H9 (cell line): Measurements from ENCODE around the gene ZBTB16. TPM values are rescaled to one million over a fixed set of nuclear protein-coding genes. Genes with fewer than 3 reads are reported as not detected.

Experiments used
- DNase-seq: peaks from one replicate; pipeline ENCODE4 v3.0.0-alpha.2; 2017
- H2AFZ ChIP-seq: one replicate; pipeline ENCODE4 v1.6.1; 2013; ENCODE audit warnings: mild to moderate bottlenecking, low read length, control low read depth, moderate library complexity
- H2AK5ac ChIP-seq: 2 replicates; pipeline ENCODE4 v1.6.1; 2013; ENCODE audit warnings: low read length, control low read depth, mixed read lengths; ENCODE audit not compliant: insufficient read length
- H2BK120ac ChIP-seq: one replicate; pipeline ENCODE4 v1.6.1; 2013; ENCODE audit warnings: low read depth, mild to moderate bottlenecking, low read length, control low read depth, inconsistent platforms; ENCODE audit not compliant: poor library complexity, severe bottlenecking
- H2BK12ac ChIP-seq: 2 replicates; pipeline ENCODE4 v1.6.1; 2013; ENCODE audit warnings: low read length, control low read depth, mixed read lengths, low read depth; ENCODE audit not compliant: insufficient read length
- H2BK15ac ChIP-seq: 2 replicates; pipeline ENCODE4 v1.6.1; 2013; ENCODE audit warnings: low read depth, low read length, control low read depth
- H2BK20ac ChIP-seq: one replicate; pipeline ENCODE4 v1.6.1; 2013; ENCODE audit warnings: low read depth, mild to moderate bottlenecking, low read length, control low read depth, inconsistent platforms; ENCODE audit not compliant: poor library complexity, severe bottlenecking
- H2BK5ac ChIP-seq: 2 replicates; pipeline ENCODE4 v1.6.1; 2013; ENCODE audit warnings: low read length, control low read depth, mixed read lengths; ENCODE audit not compliant: insufficient read length
- H3K14ac ChIP-seq: 2 replicates; pipeline ENCODE4 v1.6.1; 2013; ENCODE audit warnings: low read length, control low read depth; ENCODE audit not compliant: insufficient read depth
- H3K18ac ChIP-seq: 2 replicates; pipeline ENCODE4 v1.6.1; 2013; ENCODE audit warnings: low read depth, mild to moderate bottlenecking, mixed read lengths, low read length, control low read depth; ENCODE audit not compliant: insufficient read length
- H3K23ac ChIP-seq: 2 replicates; pipeline ENCODE4 v1.6.1; 2013; ENCODE audit warnings: low read length, control low read depth, mixed read lengths, low read depth; ENCODE audit not compliant: insufficient read length
- H3K23me2 ChIP-seq: 2 replicates; pipeline ENCODE4 v1.6.1; 2013; ENCODE audit warnings: low read depth, mild to moderate bottlenecking, mixed read lengths, low read length, control low read depth; ENCODE audit not compliant: insufficient read length, poor library complexity, severe bottlenecking
- H3K27ac ChIP-seq: 2 replicates; pipeline ENCODE4 v1.5.1; 2013; ENCODE audit warnings: low read length, control low read depth, mixed read lengths, low read depth; ENCODE audit not compliant: insufficient read length
- H3K27me3 ChIP-seq: 2 replicates; pipeline ENCODE4 v1.6.1; 2013; ENCODE audit warnings: low read length, control low read depth, inconsistent platforms; ENCODE audit not compliant: insufficient read depth
- H3K4ac ChIP-seq: 2 replicates; pipeline ENCODE4 v1.6.1; 2013; ENCODE audit warnings: low read depth, mild to moderate bottlenecking, control low read depth, inconsistent platforms, low read length, moderate library complexity
- H3K4me1 ChIP-seq: 2 replicates; pipeline ENCODE4 v1.6.1; 2013; ENCODE audit warnings: low read length, control low read depth, inconsistent platforms; ENCODE audit not compliant: insufficient read depth
- H3K4me2 ChIP-seq: 2 replicates; pipeline ENCODE4 v1.6.1; 2013; ENCODE audit warnings: low read length, control low read depth, mixed read lengths; ENCODE audit not compliant: insufficient read length, insufficient read depth
- H3K56ac ChIP-seq: 2 replicates; pipeline ENCODE4 v1.6.1; 2013; ENCODE audit warnings: low read depth, mild to moderate bottlenecking, mixed read lengths, low read length, control low read depth; ENCODE audit not compliant: insufficient read length
- H3K79me1 ChIP-seq: 2 replicates; pipeline ENCODE4 v1.6.1; 2013; ENCODE audit warnings: low read depth, mild to moderate bottlenecking, moderate library complexity, low read length, control low read depth, inconsistent platforms; ENCODE audit not compliant: insufficient read depth, poor library complexity, severe bottlenecking
- H3K79me2 ChIP-seq: 2 replicates; pipeline ENCODE4 v1.6.1; 2013; ENCODE audit warnings: low read length, control low read depth, inconsistent platforms; ENCODE audit not compliant: insufficient read depth
- H3K9ac ChIP-seq: 2 replicates; pipeline ENCODE4 v1.6.1; 2013; ENCODE audit warnings: low read length, control low read depth, mixed read lengths; ENCODE audit not compliant: insufficient read length; ENCODE audit errors: extremely low read depth
- H3K9me3 ChIP-seq: one replicate; pipeline ENCODE4 v1.6.1; 2013; ENCODE audit warnings: low read depth, low read length, inconsistent platforms; ENCODE audit not compliant: control insufficient read depth
- H3T11ph ChIP-seq: one replicate; pipeline ENCODE4 v1.6.1; 2013; ENCODE audit warnings: mild to moderate bottlenecking, low read length, control low read depth, inconsistent platforms
- H4K20me1 ChIP-seq: one replicate; pipeline ENCODE4 v1.6.1; 2013; ENCODE audit not compliant: control insufficient read depth, insufficient read length, insufficient read depth
- H4K5ac ChIP-seq: 2 replicates; pipeline ENCODE4 v1.6.1; 2013; ENCODE audit warnings: low read depth, mild to moderate bottlenecking, mixed read lengths, low read length, control low read depth; ENCODE audit not compliant: insufficient read length
- H4K8ac ChIP-seq: replicated peaks from 2 replicates; pipeline ENCODE4 v1.6.1; 2013; ENCODE audit warnings: low read length, control low read depth, mixed read lengths, low read depth; ENCODE audit not compliant: insufficient read length
- H4K91ac ChIP-seq: 2 replicates; pipeline ENCODE4 v1.6.1; 2013; ENCODE audit warnings: low read depth, mild to moderate bottlenecking, moderate library complexity, mixed read lengths, low read length, control low read depth; ENCODE audit not compliant: insufficient read length
- H3K27ac Mint-ChIP-seq, 3 experiments: 2 replicates in 2 of 3; 3 replicates in 1 of 3; pipeline ENCODE4 v1.8.0; 2020 to 2021; ENCODE audit warnings: mixed read lengths in 3 of 3, mild to moderate bottlenecking in 1 of 3, moderate library complexity in 1 of 3
- H3K27me3 Mint-ChIP-seq: 2 replicates; pipeline ENCODE4 v1.8.0; 2021; ENCODE audit warnings: low read depth, mild to moderate bottlenecking, moderate library complexity, mixed read lengths
- H3K36me3 Mint-ChIP-seq, 3 experiments: 2 replicates in 2 of 3; 3 replicates in 1 of 3; pipeline ENCODE4 v1.8.0; 2020 to 2021; ENCODE audit warnings: low read depth in 3 of 3, mixed read lengths in 3 of 3; ENCODE audit not compliant: insufficient read depth in 1 of 3
- H3K4me1 Mint-ChIP-seq, 2 experiments: 2 replicates each; pipeline ENCODE4 v1.8.0; 2020; ENCODE audit warnings: mixed read lengths in 2 of 2
- H3K4me3 Mint-ChIP-seq, 2 experiments: 2 replicates in 1 of 2; 3 replicates in 1 of 2; pipeline ENCODE4 v1.8.0; 2020 to 2021; ENCODE audit warnings: mild to moderate bottlenecking in 2 of 2, mixed read lengths in 2 of 2, moderate library complexity in 1 of 2
- H3K9me3 Mint-ChIP-seq, 2 experiments: 2 replicates in 1 of 2; 3 replicates in 1 of 2; pipeline ENCODE4 v1.8.0; 2020; ENCODE audit warnings: mild to moderate bottlenecking in 2 of 2, mixed read lengths in 2 of 2, moderate library complexity in 1 of 2
- WGBS: extraction: QIAGEN DNeasy Blood & Tissue Kit; methylation state at CpG from one replicate; pipeline ENCODE4 v1.1.7; 2013; ENCODE audit warnings: missing lambda C conversion rate, low lambda C conversion rate, mixed read lengths; ENCODE audit not compliant: insufficient read length; ENCODE audit errors: extremely low coverage; 5-methylcytosine and 5-hydroxymethylcytosine counted together
- total RNA-seq: library from RNA; stranded (reverse); gene quantifications from 2 replicates; pipeline ENCODE4 v1.2.1, GENCODE V29; 2021
- TF ChIP-seq, protein P1 (sequence below): fragments of 200-600 bp; sonication (generic); conservative IDR thresholded peaks from 3 replicates; pipeline ENCODE4 v1.8.0; 2021; ENCODE audit warnings: antibody characterized with exemption, mild to moderate bottlenecking

The ZBTB16 gene
- total RNA-seq, 1 experiment from 2014 or later = not detected

DNA sequence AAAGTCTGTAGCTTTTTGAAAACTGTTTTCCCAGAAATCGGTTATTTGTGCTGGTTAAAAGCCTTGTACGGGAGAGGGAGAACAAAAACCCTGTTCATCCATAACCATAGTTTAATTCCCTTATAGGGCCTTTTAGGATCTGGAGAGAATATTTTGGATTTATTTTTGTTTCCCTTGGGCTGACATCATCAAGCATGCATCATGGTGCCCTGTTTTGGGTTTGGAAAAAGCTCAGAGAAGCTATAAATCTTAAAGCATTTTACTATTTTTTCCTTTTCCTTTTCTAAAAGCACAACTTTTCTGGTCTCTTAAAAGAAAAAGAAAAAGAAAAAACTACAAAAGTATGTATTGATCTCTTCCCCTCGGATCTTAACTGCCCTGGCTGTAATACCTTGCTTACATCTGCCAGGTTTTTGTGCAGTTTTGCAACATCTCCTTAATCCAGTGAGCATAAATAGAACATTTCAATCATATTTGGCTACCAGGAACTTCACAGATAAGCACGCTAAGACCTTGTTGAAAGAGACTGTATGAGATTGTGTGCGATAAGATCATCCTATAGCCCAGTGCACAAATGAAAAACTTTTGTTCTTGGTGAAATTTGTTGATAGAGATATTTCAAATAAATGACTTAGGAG lies 88.0 kb downstream of the ZBTB16 start:
- no peak overlapping the region for H2BK12ac ChIP-seq

More for the DNA sequence above, 88.0 kb downstream of the ZBTB16 start:
- Histone ChIP-seq H3K9ac (no peak overlapping the region), H3K4me1 (peaks cover 9% of the 10 kb centered on the region; the same call in 1 of the 2 replicates), H2AFZ (no peak overlapping the region), H4K91ac (no peak overlapping the region), H3K14ac (no peak overlapping the region), H4K5ac (no peak overlapping the region), H2BK5ac (no peak overlapping the region), H3K79me2 (no peaks in the 10 kb centered on the region), H2BK20ac (no peak overlapping the region), H3K4me2 (no peak overlapping the region), H2AK5ac (no peak overlapping the region), H3K23ac (no peak overlapping the region), H3K18ac (no peak overlapping the region), H2BK15ac (no peak overlapping the region), H3K9me3 (no peaks in the 10 kb centered on the region), H3K23me2 (no peaks in the 10 kb centered on the region), H3K56ac (no peak overlapping the region), H3K27ac (no peak overlapping the region), H3K79me1 (no peaks in the 10 kb centered on the region), H3K27me3 (no peaks in the 10 kb centered on the region), H3T11ph (no peak overlapping the region), H4K20me1 (no peaks in the 10 kb centered on the region), H4K8ac (no peak overlapping the region), H3K4ac (no peak overlapping the region), H2BK120ac (no peak overlapping the region)
- no peak overlapping the region for H3K27ac Mint-ChIP-seq
- WGBS = no CpG with 5 or more reads among the region's 5 CpGs
- H3K36me3 Mint-ChIP-seq = no peaks in the 10 kb centered on the region
- peaks cover 8% of the 10 kb centered on the region for H3K27me3 Mint-ChIP-seq
- H3K4me3 Mint-ChIP-seq = no peak overlapping the region
- peaks cover 15 to 18% of the 10 kb centered on the region in 2 experiments for H3K4me1 Mint-ChIP-seq
- TF ChIP-seq, protein P1, sequence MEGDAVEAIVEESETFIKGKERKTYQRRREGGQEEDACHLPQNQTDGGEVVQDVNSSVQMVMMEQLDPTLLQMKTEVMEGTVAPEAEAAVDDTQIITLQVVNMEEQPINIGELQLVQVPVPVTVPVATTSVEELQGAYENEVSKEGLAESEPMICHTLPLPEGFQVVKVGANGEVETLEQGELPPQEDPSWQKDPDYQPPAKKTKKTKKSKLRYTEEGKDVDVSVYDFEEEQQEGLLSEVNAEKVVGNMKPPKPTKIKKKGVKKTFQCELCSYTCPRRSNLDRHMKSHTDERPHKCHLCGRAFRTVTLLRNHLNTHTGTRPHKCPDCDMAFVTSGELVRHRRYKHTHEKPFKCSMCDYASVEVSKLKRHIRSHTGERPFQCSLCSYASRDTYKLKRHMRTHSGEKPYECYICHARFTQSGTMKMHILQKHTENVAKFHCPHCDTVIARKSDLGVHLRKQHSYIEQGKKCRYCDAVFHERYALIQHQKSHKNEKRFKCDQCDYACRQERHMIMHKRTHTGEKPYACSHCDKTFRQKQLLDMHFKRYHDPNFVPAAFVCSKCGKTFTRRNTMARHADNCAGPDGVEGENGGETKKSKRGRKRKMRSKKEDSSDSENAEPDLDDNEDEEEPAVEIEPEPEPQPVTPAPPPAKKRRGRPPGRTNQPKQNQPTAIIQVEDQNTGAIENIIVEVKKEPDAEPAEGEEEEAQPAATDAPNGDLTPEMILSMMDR = no peak
- DNase-seq = no peak
- no peaks in the 10 kb centered on the region for H3K9me3 Mint-ChIP-seq
